IPS-NIHi11 (cell line): ENCODE data around the gene IFNL4.
"Not testable (repeated sequence)": the region's sequence is repeated elsewhere in the genome, so short reads cannot be mapped to it uniquely, and the experiment has no call there.

Source experiments
- DNase-seq: peaks from one replicate; pipeline ENCODE4 v3.0.0; 2012; ENCODE audit warnings: mixed read lengths, low spot score

Gene IFNL4

GRCh38 chr19:39223703-39224279, 24.9 kb downstream of the IFNL4 start:
- DNase-seq, result peak; percentile 86

- DNase-seq, result not testable (repeated sequence)
Observed at GRCh38 chr19:39219108-39219507, 29.5 kb downstream of the IFNL4 start.

GRCh38 chr19:39218230-39219007, 30.2 kb downstream of the IFNL4 start:
- no peak for DNase-seq

GRCh38 chr19:39217094-39217493, 31.6 kb downstream of the IFNL4 start:
- DNase-seq, result no peak

- not testable (repeated sequence) for DNase-seq
Observed at GRCh38 chr19:39215323-39215722, 33.3 kb downstream of the IFNL4 start.

- peak; percentile 74 for DNase-seq
Observed at GRCh38 chr19:39212375-39212742, 36.3 kb downstream of the IFNL4 start.

- no peak for DNase-seq
Observed at GRCh38 chr19:39211731-39212374, 36.8 kb downstream of the IFNL4 start.

GRCh38 chr19:39209196-39209595, 39.5 kb downstream of the IFNL4 start:
- no peak for DNase-seq

GRCh38 chr19:39208175-39208795, 40.4 kb downstream of the IFNL4 start:
- DNase-seq, result no peak

GRCh38 chr19:39207293-39207836, 41.3 kb downstream of the IFNL4 start:
- DNase-seq, result no peak

GRCh38 chr19:39206122-39206521, 42.5 kb downstream of the IFNL4 start:
- DNase-seq, result no peak

GRCh38 chr19:39205449-39205764, 43.2 kb downstream of the IFNL4 start:
- DNase-seq, result no peak

GRCh38 chr19:39203372-39204341, 45.0 kb downstream of the IFNL4 start, which contains the start of gene SYCN:
TSS of gene SYCN (minus strand) at chr19:39204263. CDS start at chr19:39204254, 9 bp downstream.
- DNase-seq, result peak; percentile 62

- DNase-seq, result no peak
Observed at GRCh38 chr19:39202998-39203355, 45.7 kb downstream of the IFNL4 start.

- DNase-seq, result no peak
Observed at GRCh38 chr19:39200803-39201115, 47.9 kb downstream of the IFNL4 start.

- no peak for DNase-seq
Observed at GRCh38 chr19:39200066-39200802, 48.4 kb downstream of the IFNL4 start.

- DNase-seq, result peak; percentile 79
Observed at GRCh38 chr19:39199025-39199424, 49.6 kb downstream of the IFNL4 start.

GRCh38 chr19:39197808-39198207, 50.8 kb downstream of the IFNL4 start:
- DNase-seq, result no peak

GRCh38 chr19:39196860-39197562, 51.6 kb downstream of the IFNL4 start, which contains the start of gene NCCRP1:
TSS of gene NCCRP1 (plus strand) at chr19:39196964. CDS start at chr19:39196983, 19 bp downstream.
- DNase-seq, result no peak

- DNase-seq, result no peak
Observed at GRCh38 chr19:39196320-39196719, 52.3 kb downstream of the IFNL4 start.
